GM18873 (cell line): ENCODE measurements around the gene GPR158.
"Not testable (repeated sequence)": the region's sequence is repeated elsewhere in the genome, so short reads cannot be mapped to it uniquely, and the experiment has no call there.

Experiments
- ATAC-seq: cut with Tn5 transposase; IDR thresholded peaks from one replicate; pipeline ENCODE4 v1.9.1; 2021; ENCODE audit warnings: mild to moderate bottlenecking, moderate library complexity, moderate number of reproducible peaks; ENCODE audit not compliant: unreplicated experiment, low FRiP score

GPR158 gene, protein sequence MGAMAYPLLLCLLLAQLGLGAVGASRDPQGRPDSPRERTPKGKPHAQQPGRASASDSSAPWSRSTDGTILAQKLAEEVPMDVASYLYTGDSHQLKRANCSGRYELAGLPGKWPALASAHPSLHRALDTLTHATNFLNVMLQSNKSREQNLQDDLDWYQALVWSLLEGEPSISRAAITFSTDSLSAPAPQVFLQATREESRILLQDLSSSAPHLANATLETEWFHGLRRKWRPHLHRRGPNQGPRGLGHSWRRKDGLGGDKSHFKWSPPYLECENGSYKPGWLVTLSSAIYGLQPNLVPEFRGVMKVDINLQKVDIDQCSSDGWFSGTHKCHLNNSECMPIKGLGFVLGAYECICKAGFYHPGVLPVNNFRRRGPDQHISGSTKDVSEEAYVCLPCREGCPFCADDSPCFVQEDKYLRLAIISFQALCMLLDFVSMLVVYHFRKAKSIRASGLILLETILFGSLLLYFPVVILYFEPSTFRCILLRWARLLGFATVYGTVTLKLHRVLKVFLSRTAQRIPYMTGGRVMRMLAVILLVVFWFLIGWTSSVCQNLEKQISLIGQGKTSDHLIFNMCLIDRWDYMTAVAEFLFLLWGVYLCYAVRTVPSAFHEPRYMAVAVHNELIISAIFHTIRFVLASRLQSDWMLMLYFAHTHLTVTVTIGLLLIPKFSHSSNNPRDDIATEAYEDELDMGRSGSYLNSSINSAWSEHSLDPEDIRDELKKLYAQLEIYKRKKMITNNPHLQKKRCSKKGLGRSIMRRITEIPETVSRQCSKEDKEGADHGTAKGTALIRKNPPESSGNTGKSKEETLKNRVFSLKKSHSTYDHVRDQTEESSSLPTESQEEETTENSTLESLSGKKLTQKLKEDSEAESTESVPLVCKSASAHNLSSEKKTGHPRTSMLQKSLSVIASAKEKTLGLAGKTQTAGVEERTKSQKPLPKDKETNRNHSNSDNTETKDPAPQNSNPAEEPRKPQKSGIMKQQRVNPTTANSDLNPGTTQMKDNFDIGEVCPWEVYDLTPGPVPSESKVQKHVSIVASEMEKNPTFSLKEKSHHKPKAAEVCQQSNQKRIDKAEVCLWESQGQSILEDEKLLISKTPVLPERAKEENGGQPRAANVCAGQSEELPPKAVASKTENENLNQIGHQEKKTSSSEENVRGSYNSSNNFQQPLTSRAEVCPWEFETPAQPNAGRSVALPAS (N-terminal part only)

DNA sequence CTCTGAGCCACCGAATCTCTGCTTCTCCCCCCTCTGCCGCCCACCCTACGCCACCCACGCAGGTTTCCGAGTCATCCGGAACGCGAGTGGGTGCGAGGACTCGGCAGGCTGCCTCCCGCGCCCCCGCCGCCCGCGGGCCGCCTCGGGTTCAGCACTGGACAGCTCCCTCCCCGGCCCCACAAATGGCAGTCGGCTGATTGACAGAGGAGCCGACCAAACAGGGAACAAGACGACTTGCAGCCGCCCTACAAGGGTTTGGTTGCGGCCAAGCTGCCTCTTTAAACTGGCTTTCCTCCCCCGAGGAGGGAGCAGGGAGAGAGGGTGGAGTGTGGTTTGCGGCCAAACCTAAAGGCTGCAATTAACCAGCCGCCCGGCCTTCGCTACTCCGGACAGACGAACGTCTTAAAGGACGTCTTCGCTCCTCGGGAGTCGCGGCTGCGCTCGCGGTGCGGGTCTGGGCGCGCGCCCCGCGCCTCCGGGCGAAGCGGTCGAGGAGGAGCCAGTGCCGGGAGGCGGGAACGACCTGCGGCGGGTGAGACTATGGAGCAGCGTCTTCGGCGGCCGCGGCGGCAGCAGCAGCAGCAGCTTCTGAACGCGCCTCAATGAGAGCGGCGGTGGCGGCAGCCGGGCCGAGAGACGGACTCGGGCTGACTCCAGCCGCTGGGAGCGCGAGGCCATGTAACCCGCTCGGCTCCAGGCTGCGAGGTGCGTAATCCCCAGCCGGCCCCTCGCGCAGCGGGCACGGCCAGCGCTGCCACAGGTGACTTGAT is at the start of gene GPR158:
GPR158 (plus strand) TSS at position 541 of the 770 bp plus-strand sequence. CDS start 420 bp downstream, outside the sequence.
- ATAC-seq: no peak

DNA sequence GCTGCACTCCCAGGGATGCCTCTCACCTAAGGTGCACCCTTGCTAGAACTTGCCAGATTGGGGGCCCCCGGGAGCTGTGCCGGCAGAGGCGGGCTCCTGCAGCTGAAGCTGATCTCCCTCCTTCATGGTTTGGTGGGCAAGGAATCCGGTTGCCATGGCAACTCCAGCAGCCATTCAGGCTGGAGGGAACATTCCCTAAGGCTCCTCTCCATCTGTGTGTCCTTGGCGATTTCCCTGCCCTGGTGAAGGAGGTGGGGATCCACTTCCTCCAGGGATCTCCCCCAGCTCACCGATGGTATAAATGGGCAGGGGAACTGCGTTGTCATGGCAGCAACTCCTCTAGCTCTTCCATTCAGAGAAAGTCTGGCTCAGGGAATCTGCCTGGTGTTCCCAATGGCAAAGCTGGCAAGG is 49.6 kb upstream of the GPR158 start:
- ATAC-seq: no peak

DNA sequence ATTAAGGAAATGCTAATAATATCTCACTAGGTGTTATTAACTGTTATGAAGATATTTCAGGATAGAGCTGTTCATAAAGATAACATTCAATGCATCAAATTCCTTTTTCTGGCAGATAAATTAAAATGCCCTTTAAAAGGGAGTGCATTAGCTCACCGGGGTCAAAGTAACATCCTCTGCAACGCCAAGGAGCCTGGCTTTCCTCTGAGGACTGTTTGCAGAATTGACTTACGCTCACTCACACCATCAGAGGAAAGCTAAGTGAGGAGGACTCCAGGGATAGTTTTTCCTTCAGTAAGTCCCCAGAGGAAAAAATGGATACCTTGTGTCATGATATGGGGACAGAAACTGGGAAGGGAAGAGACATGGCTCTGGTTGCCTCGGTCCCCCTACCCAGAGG is 45.2 kb upstream of the GPR158 start:
- ATAC-seq: no peak

DNA sequence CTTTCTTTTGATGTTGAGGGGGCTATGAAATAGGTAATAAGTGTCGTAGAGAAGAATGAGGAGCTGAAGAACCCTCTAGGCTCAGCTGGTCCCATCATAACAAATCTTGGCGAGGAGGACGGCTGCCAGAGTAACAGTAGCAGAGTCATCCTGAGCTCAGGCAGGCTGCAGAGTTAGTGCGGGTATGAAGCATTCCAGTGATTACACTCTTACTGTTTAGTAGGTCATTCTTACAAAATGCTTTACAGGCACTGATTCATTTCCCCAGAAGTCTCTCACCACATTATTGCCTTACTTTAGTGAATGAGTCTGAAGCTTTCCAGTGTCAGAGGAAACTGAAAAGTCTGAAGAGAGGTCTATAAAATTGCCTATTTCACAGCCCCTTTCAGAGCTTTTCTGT is 43.9 kb upstream of the GPR158 start:
- no peak for ATAC-seq

DNA sequence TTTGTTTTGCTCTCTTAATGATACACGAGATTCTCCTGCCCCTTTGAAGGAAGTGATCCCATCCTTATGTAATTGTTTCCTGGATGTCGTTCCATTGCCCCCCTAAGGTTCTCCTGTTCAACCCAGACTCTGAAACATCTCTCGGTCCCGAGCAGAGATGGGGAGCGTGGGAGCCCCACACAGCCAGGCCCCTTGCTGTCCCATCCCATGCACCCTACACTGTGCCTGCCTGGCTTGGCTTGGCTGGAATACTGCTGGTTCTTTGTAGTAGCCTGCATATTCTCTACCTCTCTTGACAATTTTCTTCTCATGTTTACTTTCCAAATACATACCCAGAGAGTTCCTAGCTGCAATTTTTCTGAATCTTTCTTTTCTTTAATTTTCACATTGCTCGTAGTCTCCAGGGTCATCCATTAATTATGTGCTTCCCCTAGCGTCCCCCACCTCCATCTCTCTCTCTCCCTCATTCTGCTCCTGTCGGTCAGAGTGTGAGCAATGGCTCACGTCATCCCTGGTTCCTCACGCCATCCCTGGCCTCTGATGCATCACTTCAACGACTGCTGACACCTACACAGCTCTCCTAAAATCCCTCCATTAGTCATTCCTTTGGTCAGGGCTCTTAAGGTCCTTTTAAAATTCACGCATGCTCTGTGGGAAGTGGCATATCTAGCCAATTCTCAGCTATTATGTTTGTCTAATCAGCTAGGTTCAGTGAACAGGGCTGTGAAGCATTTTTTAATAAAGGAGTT is 32.5 kb upstream of the GPR158 start:
- ATAC-seq: no peak

DNA sequence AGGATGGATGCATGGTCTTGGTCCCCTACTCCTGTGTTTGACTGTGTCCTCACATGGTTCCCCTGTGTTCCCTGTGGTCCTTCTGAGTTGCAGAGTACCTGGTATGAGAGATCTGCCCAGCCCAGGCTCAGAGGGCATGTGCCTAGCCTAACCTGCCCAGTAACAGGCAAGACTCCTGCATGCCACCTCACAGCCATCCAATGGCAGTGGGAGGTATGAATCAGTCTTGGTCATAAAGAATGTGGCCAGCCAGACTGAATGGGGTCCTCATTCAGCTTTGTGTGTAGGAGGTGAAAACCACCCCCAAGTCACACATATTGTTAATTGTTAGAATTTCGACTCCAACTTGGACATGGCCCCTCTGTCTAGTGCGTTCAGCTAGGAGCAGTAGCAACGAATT is 17.2 kb upstream of the GPR158 start:
- no peak for ATAC-seq

DNA sequence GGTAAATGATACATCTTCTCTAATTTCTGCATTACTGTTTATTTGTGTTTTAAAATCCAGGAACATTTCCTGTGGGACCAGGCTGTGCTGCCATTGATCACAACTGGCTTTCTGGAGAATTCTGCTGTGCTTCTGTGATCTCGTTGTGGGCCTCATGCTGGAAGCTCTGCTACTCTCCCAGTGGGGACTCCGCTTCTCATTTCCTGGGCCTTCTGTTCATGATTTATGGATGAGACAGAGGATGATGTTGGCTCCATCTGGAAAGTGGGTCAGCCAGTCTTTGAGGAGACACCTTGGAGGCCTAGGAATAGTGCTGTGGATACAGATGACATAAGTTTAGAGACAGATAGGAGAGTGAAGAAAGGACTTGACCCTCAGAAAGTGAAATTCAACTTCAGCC is 15.2 kb upstream of the GPR158 start:
- no peak for ATAC-seq

DNA sequence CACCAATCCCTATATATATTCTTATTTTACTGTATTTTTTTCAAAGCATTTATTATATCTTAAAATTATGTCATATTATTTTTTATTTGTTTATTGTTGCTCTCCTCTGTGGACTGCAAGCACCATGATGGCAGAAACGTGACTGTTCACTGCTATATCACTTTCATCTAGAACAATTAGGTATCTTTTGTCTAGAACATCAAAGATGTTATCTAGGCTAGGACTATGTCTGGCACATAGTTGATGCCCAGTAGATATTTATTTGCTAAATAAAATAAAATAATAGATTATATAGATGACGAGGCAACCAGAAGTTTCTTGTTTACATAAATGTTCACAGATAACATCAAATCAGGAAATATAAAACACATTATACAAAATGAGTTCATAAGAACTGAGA is 12.4 kb upstream of the GPR158 start:
- no peak for ATAC-seq

DNA sequence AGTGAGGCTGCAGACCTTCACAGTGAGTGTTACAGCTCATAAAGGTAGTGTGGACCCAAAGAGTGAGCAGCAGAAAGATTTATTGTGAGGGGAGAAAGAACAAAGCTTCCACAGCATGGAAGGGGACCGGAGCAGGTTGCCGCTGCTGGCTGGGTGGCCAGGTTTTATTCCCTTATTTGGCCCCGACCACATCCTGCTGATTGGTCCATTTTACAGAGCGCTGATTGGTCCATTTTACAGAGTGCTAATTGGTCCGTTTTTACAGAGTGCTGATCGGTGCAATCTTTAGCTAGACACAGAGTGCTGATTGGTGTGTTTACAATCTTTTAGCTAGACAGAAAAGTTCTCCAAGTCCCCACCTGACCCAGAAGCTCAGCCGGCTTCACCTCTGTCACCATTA is 11.3 kb upstream of the GPR158 start:
- ATAC-seq: not testable (repeated sequence)

DNA sequence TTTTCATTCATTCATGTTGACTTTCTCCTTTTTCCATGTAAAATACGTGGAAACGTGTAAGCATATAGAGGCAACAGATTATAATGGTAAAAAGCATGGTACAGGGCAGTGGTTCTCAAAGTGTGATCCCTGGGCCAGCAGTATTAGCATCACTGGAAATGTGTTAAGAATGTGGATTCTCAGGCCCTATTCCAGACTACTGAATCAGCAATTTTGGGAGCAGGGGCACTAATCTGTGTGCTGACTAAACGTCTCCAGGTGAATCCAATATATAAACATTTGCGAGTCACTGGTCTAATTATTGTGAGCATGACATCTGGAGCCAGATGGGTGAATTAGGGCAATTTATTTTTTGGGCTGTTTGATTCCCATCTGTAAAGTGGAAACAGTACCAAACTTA is 5.1 kb upstream of the GPR158 start:
- no peak for ATAC-seq

DNA sequence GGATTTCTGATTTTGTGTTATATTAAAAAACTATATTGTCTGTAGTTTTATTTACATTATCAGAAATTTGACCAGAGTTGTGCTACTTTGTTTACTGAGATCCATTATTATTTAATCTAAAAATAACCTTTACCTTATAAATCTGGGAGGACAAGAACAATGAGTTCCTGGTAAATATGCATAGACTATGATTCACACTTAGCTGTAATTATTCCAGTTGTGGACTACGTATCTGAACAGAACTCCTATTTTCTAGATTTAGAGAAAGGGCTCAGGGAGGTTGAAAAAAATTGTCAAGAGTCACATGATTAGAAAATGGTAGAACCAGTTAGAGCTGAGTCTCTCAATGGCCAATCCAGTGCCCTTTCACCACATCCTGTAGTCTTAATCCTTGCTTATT is 4.2 kb upstream of the GPR158 start:
- no peak for ATAC-seq

DNA sequence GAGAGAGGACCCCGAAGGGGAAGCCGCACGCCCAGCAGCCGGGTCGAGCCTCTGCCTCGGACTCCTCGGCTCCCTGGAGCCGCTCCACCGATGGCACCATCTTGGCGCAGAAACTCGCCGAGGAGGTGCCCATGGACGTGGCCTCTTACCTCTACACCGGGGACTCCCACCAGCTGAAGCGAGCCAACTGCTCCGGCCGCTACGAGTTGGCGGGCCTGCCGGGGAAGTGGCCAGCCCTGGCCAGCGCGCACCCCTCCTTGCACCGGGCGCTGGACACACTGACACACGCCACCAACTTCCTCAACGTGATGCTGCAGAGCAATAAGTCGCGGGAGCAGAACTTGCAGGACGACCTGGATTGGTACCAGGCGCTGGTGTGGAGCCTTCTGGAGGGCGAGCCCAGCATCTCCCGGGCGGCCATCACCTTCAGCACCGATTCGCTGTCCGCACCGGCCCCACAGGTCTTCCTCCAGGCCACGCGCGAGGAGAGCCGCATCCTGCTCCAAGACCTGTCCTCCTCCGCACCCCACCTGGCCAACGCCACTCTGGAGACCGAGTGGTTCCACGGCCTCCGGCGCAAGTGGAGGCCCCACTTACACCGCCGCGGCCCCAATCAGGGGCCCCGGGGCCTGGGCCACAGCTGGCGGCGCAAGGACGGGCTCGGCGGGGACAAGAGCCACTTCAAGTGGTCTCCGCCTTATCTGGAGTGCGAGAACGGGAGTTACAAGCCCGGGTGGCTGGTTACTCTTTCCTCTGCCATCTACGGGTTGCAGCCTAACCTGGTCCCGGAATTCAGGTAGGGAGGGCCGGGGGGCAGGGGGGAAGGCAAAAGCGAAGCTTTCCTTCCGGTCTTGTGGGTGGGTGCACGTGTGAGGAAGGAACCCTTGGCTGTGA is 973 bp downstream of the GPR158 start:
- ATAC-seq: no peak

DNA sequence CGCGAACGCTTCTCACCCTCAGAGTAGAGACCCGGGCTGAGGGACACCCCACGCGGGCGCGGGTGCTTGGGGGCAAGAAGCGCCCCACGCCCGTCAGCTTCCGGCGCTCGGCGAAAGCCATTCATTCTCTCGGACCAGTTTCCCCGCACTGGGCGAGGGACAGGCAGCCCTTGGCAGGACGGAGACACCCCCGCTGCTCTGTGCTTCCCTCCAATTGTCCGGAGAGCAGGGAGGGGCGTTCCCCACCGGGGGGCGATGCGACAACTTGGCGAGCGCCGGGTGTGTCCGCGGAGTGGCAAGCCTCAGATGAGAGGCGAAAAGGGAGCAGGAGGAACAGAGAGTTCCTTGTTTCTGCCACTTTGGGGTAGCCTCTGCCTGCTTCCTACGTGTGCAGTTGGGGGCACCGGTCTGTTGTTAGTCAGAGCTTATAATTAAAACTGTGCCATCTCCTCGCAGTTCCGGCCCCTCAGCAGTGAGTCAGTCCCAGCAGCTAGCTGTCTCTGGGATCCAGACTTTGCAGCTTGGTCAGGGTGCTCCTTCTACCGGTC is 1.7 kb downstream of the GPR158 start:
- ATAC-seq: no peak

DNA sequence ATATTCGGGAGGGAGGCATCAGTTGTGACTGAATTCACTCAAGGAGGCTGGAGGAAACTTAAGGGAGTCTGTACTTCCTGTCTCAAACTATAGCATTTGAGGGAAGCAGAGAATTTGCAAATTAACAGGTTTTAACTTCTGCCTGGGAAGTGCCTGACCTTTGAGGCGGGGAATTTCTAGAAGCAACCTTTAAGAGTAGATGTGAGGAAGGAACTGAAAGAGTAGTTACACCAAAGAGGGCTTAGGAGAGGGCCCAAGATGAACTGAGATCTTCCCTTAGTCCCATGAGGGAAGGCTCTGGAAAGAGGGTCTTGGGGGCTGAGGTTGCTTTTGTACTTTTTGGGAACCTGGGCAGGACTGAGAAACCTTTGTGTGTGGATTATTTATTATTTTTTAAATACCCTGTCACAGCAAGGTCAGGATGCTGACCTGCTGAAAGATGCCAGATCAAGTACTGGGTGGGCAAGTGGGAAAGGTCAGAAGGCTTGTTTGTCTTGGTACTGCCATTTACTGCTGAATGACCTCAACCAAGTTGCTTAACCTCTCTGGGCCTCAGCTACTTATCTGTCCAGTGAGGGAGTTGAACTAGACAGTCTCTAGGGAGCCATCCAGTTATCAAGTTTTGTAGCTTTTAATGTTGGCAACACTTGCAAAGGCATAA is 2.4 kb downstream of the GPR158 start:
- no peak for ATAC-seq

DNA sequence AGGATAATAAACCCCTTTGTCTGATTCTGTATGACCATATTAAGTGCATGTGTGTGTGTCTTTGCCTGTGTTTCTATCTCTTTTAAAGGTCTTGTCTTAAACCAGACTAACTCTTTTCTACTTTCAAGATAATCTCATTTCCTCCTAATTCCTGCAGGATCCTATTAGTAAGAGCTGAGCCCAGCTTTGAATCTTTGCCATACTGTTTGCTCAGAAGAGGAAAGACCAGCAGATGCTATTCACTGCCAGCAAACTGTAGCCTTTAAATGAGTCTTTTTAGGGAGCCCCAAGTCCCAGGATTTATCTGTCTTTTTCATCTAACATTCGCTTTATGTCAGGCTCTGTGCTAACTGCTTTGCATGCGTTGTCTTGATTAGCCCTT is 2.9 kb downstream of the GPR158 start:
- no peak for ATAC-seq

DNA sequence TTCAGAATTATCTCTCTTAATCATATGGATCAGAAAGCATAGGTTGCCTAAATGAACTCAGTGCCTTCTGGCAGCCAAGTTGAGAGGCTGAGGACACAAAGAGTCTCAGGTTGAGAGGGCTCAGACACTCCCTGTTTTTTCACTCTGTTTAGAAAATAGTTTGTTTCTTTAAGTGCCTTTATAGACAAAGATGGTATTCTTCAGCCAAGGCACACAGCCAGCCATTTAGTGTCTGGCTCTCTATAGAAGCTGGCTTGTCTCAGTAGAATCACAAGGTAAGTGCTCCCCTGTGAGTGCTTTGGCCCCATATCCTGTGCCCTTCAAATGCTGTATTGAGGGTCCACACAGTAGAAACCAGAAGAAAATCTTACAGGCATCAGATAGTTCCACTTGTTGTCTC is 3.6 kb downstream of the GPR158 start:
- no peak for ATAC-seq

DNA sequence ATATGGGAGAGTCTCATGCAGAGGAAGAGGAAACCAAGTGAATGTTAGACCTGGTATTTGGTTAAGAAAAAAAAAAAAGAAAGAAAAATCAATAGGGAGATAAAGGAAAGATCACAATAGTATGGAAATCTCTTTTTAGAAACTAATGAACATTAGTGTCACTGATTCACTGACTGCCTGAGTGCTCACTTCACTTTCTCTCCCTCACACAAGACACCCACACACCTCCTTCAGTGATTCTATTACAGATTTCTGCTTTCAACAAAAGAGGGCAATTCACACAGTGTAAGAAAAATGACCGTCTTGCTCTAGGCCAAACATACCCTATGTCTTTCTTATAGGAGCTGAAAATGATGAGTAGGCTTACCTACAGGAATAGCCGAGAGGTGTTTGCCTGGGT is 6.0 kb downstream of the GPR158 start:
- ATAC-seq: no peak

DNA sequence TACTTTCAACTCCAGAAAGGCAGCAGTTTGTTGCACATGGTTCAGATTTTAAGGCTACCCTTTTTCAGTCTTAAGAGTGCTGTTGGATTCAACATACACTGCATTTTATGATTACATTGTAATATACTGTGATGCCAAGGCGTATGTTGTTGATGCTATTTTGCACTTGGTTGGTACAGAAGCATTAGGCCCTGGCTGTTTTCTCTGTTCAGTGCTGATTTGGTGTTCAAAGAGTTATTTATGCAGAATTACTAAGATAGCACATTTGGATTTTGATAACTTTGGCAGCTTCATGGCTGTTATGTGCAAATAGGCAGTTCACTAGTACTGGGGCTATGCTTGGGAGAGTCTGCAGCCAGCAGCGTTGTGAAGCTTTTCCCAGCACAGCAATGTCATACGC is 7.8 kb downstream of the GPR158 start:
- no peak for ATAC-seq
